ENCODE measurements around the gene FLRT3. TPM values are rescaled to one million over a fixed set of nuclear protein-coding genes. Genes with fewer than 3 reads are reported as not detected.

Gene FLRT3
- 100 to 1,000 TPM; 128 to 184 (median 150) TPM for polyA plus RNA-seq (ENCODE audit: insufficient read length in 4 of 4)

DNA sequence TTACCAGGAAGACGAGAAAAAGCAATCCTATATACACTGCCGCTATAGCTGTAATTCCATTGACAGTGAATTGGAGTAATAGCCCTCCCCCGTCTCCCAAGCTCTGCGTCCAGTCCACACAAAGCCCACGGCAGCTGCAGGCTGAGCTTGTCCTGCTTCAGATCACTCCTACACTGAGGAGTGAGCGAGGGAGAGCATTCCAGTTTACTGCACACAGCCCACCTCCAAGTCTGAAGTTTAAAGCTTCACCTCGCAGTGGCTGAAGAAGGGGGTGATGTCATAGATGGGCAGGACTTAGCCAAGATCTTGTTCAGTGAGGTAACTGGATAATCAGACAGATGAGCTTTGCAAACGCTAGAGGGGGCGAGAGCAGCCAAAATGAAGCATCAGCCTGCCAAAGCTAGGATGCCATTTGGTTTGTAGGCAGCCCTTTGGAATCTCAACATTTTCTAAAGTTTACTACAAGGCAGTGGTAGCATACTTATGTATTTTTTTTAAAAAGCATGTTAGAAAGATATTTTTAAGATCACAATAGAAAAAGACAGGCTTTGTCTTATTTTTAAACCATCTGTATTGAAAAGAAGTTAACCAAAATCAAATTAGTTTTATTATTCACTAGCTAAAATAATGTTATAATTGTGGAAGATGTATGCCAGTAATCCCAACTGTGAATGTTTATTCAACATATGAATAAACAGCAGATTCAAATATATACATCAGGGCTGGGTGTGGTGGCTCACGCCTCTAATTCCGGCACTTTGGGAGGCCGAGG is at the start of gene FLRT3:
Gene FLRT3 (minus strand): TSS at position 213 of the 772 bp plus-strand sequence. CDS start 10,106 bp downstream, outside the sequence.
- peak; percentile 90 to 97 (median 96) for DNase-seq (ENCODE audit: low read depth in 4 of 4, low spot score in 3 of 4)

DNA sequence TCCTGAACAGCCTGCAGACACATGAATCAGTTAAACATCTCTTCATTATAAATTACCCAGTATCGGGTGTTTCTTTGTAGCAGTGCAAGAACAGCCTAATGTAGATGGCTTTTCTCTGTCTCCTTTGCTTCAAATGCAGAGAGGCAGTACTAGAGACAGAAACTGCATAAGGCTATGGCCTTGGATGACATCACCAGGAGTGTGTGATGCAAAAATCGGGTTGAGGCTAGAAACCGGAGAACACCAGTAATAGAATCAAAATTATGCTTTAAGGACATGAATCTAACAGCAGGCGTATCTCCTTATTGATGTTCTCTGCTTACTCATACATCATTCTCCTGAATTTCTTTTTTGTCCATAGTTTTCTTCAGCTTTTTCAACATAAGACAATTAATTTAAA is 49.3 kb upstream of the FLRT3 start:
- DNase-seq (ENCODE audit: low read depth in 4 of 4, low spot score in 3 of 4): no peak

DNA sequence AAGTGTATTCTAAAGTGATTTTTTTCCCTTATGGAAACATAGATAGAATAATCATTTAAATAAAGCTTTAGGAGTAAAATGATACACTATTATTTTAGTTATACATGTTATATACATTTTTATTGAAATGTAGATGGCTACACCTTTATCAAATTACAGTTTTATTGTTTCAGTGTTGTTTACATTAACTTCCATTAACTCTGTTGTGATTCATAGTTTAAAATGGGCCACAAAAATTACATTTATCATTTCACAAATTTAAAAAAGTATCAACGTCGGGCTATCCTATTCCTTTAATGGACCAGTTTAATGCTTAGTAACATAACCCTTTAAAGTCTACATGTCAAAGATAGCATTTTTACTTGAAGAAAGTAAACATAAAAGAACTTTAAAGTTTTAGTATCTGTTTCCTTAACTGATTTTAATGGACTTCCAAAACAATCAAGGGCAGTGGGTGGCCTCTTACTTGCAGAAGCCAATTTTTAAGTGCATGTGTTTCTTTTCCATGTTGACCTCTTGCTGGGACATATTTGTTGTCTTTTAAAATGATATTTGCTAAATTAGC is 47.8 kb upstream of the FLRT3 start:
- no peak for DNase-seq (ENCODE audit: low read depth in 4 of 4, low spot score in 3 of 4)

DNA sequence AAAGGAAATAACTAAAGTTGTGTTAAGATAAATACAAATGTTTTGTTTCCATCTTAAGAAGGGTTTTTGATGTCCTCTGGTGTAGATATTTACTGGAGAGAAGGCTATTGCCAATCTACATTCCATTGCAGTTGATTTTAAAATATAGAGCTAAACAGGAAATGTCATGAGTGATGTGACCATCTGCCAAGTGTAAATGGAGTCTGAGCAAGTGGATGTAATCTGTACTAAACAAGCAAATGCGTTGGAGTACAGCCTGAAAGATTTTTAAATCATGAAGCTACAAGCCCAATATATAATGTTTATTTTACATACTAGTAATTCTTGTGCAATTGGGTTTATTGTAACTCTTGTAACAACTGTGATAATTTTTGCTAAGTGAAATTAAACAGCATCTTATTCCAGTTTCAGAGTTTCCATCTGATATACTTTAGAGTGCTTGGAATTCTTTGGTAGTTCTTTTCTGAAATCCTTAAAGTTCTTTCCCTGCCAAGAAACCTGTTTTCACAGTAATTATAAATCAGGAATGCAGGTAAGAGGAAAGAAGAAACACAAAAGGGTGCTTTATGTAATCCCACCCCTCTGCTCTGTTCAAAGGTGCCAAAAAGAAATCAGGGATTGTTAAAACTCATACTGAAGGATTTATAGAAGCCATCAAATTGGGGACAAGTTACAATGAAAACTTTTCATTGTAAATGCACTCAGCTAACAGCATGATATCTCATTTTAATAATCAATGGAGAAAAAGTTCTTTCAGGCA is 47.2 kb upstream of the FLRT3 start:
- DNase-seq (ENCODE audit: low read depth in 4 of 4, low spot score in 3 of 4): no peak

DNA sequence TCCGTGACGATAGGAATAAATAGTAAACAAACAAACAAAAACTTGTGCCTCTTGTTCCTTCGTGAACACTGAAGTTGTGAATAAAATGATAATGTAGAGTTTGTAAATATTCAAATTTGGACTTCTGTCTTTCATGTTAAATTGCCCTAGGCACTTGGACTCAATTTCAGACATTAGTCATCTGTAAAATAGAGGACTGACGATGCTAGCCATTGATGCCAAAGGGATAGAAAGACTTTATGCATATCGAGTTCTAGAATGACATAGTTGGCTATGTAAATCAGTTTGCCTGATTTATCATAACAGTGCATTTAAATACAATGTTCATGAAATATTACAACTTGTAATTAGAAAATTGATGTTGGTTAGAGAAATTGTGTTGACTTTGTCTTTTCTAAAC is 45.9 kb upstream of the FLRT3 start:
- no peak for DNase-seq (ENCODE audit: low read depth in 4 of 4, low spot score in 3 of 4)

DNA sequence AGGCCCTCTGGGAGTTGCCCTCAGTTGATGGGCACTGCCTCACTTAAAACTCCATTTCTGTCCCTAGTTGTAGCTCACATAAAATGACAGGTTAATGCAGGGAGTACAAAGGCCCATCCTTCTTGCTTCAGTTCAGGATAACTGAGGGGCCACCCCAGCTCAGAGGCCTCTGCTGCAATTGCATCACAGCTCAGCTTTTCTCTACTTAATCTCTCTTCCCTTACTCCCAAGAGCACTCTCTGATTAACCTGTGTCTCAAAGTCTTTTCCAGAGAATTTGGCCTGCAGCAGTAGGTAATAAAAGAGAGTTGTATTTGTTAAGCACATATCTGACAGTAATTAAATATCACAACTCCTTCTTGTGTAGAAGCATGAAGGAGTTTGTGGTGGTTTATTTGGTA is 40.9 kb upstream of the FLRT3 start:
- DNase-seq (ENCODE audit: low read depth in 4 of 4, low spot score in 3 of 4): no peak

DNA sequence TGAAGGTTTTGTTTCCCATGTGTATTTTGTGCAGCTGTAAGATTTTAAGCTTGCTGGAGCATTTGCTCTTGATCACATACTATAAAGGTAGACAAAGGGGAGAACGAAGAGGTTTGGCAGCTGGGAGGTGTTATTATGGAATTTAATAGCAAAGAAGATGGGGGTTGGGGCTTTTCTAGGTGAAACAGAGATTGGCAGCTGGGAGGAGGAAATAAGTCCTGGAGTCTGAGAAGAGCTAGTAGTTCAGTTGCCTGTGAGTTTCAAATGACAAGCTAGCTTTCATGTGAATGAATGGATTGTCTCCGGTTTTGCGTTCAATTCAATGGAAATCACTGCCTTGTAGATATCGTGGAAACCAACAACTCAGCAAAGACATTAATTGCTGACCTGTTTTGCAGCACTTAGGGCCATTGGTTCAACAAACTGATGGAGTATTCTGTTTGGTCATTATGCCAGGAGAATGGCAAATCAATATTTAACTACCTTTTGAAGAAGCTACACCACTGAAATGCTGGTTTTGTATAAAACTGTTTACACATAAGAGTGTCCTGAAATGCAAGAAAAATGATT is 38.1 kb upstream of the FLRT3 start:
- DNase-seq (ENCODE audit: low read depth in 4 of 4, low spot score in 3 of 4): no peak

DNA sequence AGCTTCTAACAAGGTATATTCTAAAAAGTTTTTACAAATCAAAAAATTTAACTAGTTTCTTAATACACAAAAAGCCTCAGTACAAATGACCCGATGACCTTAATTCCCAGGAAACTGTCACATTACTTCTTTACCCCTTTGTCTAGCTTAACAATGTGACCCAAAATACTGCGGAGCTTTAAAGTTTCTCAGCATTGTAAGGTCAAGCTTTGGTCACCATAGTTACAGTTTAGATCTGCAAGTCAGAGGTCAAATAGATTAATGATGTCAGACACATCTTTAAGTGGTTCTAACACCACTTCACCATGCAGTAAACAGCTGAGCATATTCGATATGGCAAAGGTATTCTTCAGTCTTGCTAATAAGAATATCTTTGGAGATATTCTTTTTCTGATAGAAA is 36.8 kb upstream of the FLRT3 start:
- no peak for DNase-seq (ENCODE audit: low read depth in 4 of 4, low spot score in 3 of 4)

DNA sequence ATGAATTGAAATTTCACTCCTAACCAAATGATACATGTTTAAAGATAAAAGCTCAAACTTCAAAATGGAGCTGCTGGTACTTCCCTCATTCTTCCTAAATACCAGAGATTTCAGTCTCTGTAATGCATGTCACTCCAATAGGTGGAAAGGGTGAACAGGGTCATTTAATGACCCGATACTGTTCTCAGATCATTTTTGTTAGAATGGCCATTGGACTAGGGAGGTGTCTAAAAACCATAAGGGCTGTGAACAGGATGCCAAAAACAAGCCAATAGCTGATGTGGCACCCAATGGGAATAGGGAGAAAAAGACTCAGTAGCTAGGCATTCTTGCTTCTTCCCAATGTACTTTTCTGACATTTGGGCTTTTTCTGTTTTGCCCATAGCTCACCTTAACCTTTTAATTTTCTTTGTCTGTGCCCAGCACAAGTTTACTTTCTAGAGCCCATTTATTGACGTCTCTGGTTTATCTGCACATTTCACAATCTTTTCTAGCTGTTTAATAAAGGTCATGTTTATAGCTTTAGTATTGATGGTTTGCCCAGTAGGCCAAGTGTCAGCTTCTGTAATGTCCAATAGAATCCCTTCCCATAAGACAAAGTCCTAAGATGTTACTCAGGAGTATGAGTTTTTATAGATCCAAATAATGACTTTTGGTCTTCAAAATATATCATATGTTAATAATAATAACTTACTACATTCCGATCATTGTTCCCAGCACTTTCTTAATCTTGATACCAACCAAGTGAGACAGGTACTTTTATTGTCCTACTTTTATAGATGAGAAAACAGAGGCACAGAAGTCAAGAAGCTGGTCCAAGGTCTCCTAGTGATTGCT is 24.3 kb upstream of the FLRT3 start:
- DNase-seq (ENCODE audit: low read depth in 4 of 4, low spot score in 3 of 4): no peak

DNA sequence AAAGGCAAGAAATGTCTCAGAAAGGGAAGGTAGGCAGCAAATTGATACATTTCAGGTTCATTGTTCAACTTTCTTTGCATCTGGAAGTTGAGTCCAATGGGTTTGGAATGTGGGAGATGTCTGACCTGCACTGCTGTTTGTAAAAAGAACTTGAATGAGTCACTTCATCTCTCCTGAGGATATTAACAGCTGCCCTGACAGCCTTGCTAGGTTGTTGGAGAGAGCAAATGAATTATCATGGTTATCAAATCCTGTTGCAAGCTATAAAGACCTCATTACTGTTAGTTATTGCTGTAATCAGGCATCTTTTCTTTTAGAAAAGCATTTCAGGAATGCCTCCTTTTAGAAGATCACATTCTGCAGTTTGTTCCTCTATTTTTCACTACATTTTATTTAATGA is 23.0 kb upstream of the FLRT3 start:
- DNase-seq (ENCODE audit: low read depth in 4 of 4, low spot score in 3 of 4): no peak

DNA sequence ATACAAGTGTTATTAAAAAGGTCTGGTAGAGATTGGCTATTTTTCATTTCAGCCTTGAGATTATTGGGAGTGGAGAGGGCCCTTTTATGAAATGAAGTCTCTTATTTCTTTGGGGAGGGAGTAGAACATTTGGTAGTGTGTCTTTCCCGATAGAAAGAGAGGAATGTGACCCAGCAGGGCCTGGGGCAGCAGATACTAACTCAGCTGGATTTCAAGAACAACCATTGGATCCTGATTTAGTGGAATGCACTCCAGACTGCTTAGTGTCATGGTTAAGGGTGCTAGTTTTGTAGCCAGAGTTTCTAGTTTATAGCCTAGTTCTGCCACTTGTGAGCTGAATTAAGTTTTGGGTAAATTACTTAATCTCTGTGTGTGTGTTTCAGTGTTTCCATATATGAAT is 18.4 kb upstream of the FLRT3 start:
- no peak for DNase-seq (ENCODE audit: low read depth in 4 of 4, low spot score in 3 of 4)

DNA sequence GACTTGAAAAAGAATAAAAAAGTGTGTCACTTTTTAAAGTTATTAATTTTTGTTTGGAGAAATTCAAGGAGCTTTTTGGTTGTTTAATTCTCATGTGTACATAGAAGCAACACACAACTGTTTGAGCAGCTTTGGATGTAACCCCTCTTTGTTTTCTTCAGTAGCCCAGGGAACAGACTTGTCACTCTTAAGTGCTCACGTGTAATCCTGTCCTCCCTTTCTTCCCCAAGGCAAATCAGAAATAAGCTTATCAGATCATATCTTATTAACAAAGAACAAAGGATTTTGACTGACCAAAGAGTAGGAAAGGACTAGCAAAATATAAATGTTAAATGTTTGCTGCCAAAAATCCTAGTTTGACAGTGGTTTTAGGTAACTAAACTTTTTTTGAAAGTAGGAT is 7.3 kb upstream of the FLRT3 start:
- DNase-seq (ENCODE audit: low read depth in 4 of 4, low spot score in 3 of 4): no peak

DNA sequence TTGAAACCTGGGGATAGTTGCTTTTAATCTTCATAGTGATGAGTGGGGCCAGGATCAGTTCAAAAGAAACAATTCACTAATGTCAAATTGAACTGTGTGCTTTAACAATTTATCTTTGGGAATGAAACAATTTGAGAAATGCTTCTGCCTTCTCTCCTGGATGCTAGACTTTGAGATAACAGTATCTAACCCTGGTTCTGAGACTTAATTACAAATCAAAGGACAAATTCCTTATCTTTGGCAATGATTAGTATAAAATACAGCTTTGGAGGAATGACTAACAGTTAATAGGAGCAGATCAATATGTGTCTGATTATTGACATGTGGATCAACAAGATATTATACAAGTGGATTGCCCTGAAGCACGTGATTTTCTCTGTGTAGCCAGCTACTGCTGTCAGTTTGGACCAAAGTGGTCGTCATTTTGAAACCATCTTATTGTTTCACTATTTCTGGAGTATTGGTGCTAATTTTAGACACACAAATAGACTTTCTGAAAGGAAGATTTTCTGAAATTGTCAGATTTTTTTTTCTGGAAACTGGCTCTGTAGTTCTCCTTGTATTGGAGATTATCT is 6.2 kb upstream of the FLRT3 start:
- no peak for DNase-seq (ENCODE audit: low read depth in 4 of 4, low spot score in 3 of 4)

DNA sequence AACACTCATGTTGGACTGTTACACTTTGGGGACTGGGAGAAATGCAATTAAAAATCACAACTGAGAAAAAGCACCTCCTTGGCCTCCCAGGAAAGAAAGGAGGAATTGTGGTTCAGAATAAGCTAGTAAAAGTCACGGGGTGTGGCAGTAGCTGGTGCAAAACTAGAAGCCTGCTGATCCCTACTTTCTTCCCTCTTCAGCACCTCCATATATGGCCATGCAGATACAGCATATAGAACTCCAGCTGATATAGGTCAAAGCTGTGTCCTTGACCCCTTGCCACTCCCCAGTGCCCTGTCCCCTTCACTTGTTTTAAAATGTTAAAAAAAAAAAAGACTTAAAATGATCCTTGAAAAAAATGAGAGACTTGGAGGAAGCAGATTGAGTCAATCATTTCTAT is 5.5 kb upstream of the FLRT3 start:
- DNase-seq (ENCODE audit: low read depth in 4 of 4, low spot score in 3 of 4): no peak

DNA sequence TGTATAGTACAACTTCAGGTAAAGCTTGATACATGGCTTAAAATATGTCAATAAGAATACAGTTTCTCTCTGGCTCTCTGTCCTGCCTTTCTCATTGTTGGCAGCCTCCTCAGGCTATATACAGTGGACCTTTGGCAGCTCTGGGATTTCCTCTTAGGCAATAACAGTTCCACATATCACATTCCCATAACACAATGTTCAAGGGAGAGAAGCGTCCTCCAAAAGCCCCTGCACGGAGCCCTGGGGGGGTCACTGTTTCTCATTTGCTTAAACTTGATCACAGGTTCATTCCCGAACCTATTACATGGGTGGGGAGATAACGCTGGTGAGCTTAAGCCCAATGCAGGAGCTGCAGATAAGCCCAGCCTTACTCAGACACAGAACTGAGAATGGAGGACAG is 4.4 kb upstream of the FLRT3 start:
- DNase-seq (ENCODE audit: low read depth in 4 of 4, low spot score in 3 of 4): no peak

DNA sequence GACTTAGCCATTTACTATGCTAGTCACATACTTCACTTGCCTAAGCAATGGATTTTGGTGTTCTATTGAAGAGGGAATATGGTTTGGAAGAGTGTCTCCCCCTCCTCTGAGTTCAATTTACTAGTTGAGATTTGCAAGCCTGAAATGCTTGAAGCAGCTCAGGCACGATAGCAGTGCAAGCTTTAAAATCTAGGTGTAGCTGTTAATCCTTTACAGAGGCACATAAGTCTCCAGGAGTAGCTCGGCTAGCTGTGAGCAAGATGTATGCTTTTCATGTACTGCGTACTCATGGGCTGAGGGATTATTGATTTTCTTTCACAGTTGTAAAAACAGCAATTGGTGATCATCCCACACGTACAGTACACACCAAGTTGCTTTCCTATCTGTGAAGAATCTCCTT is 726 bp downstream of the FLRT3 start:
- DNase-seq (ENCODE audit: low read depth in 4 of 4, low spot score in 3 of 4): peak in 2 of 4 donors; percentile 52 to 66

DNA sequence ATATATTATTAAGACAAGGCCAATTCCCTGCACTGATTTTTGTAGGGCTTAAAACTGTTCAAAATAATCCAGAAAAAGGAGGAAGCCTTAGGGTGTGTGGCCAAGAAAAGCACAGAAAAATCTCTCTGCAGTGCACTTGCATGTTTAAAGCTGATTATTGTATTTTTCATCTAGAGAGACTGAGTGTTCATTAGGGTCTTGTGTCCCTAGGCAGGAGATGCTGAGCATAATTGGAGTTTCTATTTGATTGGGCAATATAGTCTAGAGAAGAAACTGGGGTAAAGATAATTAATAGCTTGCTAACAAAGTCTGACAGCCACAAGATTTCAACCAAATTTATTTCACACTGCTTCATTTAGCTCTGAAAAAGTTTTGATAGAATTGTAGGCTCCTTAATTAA is 2.4 kb downstream of the FLRT3 start:
- DNase-seq (ENCODE audit: low read depth in 4 of 4, low spot score in 3 of 4): no peak

DNA sequence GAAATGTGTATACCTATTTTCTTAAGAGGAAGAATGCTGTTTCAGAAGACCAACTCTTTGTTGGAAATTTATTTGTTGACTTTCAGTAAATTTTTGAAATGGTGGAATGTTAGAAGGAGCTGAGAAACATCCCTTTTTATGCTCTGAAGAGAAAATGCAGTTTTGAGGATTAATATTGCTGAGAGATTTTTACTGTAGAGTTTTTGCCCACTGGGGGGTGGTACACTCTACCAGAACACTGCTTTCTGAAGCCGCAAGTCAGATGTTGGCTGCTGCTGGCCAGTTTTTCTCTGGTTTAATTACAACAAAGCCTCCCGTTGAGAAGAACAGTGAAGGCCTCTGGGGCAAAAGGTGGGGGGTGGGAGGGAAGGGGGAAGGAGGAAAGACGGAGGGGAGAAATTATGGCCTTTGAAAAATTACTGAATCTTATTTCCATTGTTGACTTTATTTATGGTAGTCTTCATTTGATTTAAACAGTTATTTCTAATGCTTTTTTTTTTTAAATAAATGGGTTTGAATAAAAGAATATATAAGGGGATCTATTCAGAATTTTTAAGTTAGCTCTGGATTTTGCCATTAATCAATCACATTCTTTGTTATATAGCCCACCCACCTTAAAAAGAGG is 3.0 kb downstream of the FLRT3 start:
- DNase-seq (ENCODE audit: low read depth in 4 of 4, low spot score in 3 of 4): peak; percentile 65 to 82 (median 70)

DNA sequence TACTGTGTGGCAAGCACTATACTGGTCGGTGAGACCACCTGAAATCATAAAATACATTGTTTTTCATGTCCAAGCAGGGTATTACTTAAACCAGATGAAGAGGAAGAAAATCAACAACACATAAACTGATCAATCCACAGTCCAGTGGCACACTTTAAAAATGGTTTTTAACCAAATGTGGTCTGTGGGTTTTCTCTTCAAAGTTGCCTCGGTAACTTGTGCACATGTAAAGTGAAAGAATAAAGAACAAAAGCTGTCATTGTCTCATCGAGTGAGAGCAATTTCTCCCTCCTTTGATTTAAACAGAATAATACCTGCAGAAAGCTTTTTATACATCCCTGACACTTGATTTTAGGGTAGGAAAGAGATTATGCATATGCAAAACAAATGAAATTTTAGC is 3.7 kb downstream of the FLRT3 start:
- DNase-seq (ENCODE audit: low read depth in 4 of 4, low spot score in 3 of 4): no peak

DNA sequence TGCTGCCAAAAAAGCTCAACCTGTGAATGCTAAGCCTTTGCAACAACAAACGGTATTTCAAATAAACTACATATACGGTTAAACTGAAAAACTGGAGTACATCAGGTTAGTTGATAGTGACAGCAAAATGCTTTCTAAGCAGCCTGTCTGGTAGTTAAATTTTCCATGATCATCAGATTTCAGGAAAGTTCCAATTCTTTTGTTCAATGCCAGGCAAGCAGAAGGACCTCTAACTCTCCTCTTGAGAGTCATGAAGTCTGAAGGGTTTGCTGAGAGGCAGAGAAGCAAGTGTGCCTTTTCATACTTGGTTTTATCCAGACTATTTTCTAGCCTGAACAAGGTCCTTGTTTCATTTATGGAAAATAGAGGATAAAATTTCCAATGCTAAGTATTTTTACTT is 4.5 kb downstream of the FLRT3 start:
- DNase-seq (ENCODE audit: low read depth in 4 of 4, low spot score in 3 of 4): no peak

Measured in right renal pelvis (tissue), 4 donors.